HEK293T (cell line): ENCODE measurements around the gene MCMBP.

Experiments
- CTCF ChIA-PET: fragments of 350-600 bp; formaldehyde crosslinking; extraction: SDS; loops from one replicate; lab custom pipeline; 2021; ENCODE audit warnings: antibody characterized with exemption, inconsistent platforms; lab: Yijun Ruan, JAX
- POLR2A ChIA-PET: fragments of 350-600 bp; formaldehyde crosslinking; extraction: SDS; loops from one replicate; lab custom pipeline; 2020; ENCODE audit warnings: antibody characterized with exemption, inconsistent platforms; lab: Yijun Ruan, JAX
- DNase-seq: peaks from one replicate; pipeline ENCODE4 v3.0.0; 2012; ENCODE audit warnings: mixed read lengths; ENCODE audit errors: extremely low spot score
- ARNT ChIP-seq: fragments of 450-650 bp; IDR thresholded peaks from 2 replicates; pipeline ENCODE4 v1.6.1; 2017; ENCODE audit warnings: mild to moderate bottlenecking
- BHLHE40 ChIP-seq: fragments of 450-650 bp; IDR thresholded peaks from 2 replicates; pipeline ENCODE4 v1.6.1; 2016; ENCODE audit warnings: mild to moderate bottlenecking, moderate library complexity, borderline replicate concordance
- CTBP1 ChIP-seq: fragments of 450-650 bp; IDR thresholded peaks from 2 replicates; pipeline ENCODE4 v1.6.1; 2016; ENCODE audit warnings: borderline replicate concordance
- ELF4 ChIP-seq: fragments of 450-650 bp; IDR thresholded peaks from 2 replicates; pipeline ENCODE4 v1.6.1; 2017; ENCODE audit warnings: antibody characterized with exemption
- FOXA1 ChIP-seq: fragments of 450-650 bp; IDR thresholded peaks from 2 replicates; pipeline ENCODE4 v1.6.1; 2016; ENCODE audit warnings: mild to moderate bottlenecking
- FOXK2 ChIP-seq: fragments of 450-650 bp; IDR thresholded peaks from 2 replicates; pipeline ENCODE4 v1.6.1; 2016; ENCODE audit warnings: mild to moderate bottlenecking
- FOXM1 ChIP-seq: fragments of 450-650 bp; IDR thresholded peaks from 2 replicates; pipeline ENCODE4 v1.6.1; 2017; ENCODE audit warnings: mild to moderate bottlenecking, borderline replicate concordance
- HDGF ChIP-seq: fragments of 450-650 bp; IDR thresholded peaks from 2 replicates; pipeline ENCODE4 v1.6.1; 2017; ENCODE audit warnings: antibody characterized with exemption, borderline replicate concordance
- L3MBTL2 ChIP-seq: fragments of 450-650 bp; conservative IDR thresholded peaks from 2 replicates; pipeline ENCODE4 v1.6.1; 2016; ENCODE audit warnings: mild to moderate bottlenecking
- LEF1 ChIP-seq: fragments of 450-650 bp; IDR thresholded peaks from 2 replicates; pipeline ENCODE4 v1.6.1; 2017; ENCODE audit warnings: mild to moderate bottlenecking, borderline replicate concordance
- NFRKB ChIP-seq: fragments of 450-650 bp; IDR thresholded peaks from 2 replicates; pipeline ENCODE4 v1.6.1; 2016; ENCODE audit warnings: mild to moderate bottlenecking, moderate library complexity
- SP1 ChIP-seq: fragments of 450-650 bp; IDR thresholded peaks from 2 replicates; pipeline ENCODE4 v1.6.1; 2017
- SUZ12 ChIP-seq: fragments of 450-650 bp; IDR thresholded peaks from 2 replicates; pipeline ENCODE4 v1.6.1; 2016; ENCODE audit warnings: mild to moderate bottlenecking
- TARDBP ChIP-seq: fragments of 450-650 bp; IDR thresholded peaks from 2 replicates; pipeline ENCODE4 v1.6.1; 2016
- ZNF384 ChIP-seq: fragments of 450-650 bp; IDR thresholded peaks from 2 replicates; pipeline ENCODE4 v1.6.1; 2016
- TF ChIP-seq, protein P1 (sequence below): fragments of 450-650 bp; IDR thresholded peaks from 2 replicates; pipeline ENCODE4 v1.6.1; 2016

The MCMBP gene

DNA sequence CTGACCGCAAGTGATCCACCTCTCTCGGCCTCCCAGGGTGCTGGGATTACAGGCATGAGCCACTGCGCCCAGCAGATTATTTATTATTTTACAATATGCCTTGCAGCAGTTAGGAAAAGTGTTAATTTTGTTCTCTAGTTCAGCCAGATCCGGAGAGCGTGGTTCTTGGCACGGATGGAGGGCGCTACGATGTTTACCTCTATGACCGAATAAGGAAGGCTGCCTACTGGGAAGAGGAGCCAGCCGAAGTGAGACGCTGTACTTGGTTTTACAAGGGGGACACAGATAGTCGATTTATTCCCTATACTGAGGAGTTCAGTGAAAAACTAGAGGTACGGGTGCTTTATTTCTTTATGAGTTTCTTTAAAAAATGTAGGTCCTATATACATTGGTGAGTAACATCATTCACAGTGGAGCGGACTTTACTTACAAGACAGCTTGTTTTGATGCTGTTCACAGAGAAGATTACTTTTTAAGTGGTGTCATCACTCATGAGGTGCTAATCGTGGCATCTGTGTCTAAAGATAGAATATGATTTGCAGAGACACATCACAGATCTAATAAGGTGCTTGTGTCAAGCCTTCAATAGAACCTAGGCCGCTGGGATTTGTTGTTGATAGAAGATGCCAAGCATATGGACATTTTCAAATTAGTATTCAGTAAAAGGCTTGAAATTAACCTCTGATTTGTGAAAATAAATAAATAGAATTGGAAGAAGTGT lies 31.5 kb upstream of the MCMBP start:
- ChIA-PET POLR2A (interaction anchor here (1.3 kb wide), 1 partner anchor 12 kb away, joined by 6 read pairs; the partner anchor contains the start of gene SEC23IP), CTCF (no interaction called here)
- DNase-seq, result no peak
- TF ChIP-seq BHLHE40 (no peak), FOXK2 (no peak), TARDBP (no peak), ARNT (no peak), L3MBTL2 (no peak), ZNF384 (no peak)

DNA sequence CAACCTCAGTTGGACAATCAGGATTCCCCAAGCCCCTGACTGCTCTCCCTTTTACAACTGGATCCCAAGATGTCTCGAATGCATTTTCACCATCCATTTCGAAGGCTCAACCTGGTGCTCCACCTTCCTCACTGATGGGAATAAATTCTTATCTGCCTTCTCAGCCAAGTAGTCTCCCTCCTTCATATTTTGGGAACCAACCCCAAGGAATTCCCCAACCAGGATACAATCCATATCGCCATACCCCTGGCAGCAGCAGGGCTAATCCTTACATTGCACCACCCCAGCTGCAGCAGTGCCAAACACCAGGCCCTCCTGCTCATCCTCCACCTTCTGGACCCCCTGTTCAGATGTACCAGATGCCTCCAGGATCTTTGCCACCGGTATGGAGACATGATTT lies 25.9 kb upstream of the MCMBP start:
- no peak for DNase-seq
- CTCF ChIA-PET, result no interaction called here
- TF ChIP-seq HDGF (no peak), SUZ12 (no peak), TARDBP (no peak), FOXA1 (no peak), NFRKB (no peak), SP1 (no peak), FOXM1 (no peak), ARNT (no peak), L3MBTL2 (no peak), ELF4 (no peak), BHLHE40 (no peak), CTBP1 (no peak), LEF1 (no peak), FOXK2 (no peak)
- TF ChIP-seq, protein P1, sequence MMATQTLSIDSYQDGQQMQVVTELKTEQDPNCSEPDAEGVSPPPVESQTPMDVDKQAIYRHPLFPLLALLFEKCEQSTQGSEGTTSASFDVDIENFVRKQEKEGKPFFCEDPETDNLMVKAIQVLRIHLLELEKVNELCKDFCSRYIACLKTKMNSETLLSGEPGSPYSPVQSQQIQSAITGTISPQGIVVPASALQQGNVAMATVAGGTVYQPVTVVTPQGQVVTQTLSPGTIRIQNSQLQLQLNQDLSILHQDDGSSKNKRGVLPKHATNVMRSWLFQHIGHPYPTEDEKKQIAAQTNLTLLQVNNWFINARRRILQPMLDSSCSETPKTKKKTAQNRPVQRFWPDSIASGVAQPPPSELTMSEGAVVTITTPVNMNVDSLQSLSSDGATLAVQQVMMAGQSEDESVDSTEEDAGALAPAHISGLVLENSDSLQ, result no peak
- POLR2A ChIA-PET, result no interaction called here

DNA sequence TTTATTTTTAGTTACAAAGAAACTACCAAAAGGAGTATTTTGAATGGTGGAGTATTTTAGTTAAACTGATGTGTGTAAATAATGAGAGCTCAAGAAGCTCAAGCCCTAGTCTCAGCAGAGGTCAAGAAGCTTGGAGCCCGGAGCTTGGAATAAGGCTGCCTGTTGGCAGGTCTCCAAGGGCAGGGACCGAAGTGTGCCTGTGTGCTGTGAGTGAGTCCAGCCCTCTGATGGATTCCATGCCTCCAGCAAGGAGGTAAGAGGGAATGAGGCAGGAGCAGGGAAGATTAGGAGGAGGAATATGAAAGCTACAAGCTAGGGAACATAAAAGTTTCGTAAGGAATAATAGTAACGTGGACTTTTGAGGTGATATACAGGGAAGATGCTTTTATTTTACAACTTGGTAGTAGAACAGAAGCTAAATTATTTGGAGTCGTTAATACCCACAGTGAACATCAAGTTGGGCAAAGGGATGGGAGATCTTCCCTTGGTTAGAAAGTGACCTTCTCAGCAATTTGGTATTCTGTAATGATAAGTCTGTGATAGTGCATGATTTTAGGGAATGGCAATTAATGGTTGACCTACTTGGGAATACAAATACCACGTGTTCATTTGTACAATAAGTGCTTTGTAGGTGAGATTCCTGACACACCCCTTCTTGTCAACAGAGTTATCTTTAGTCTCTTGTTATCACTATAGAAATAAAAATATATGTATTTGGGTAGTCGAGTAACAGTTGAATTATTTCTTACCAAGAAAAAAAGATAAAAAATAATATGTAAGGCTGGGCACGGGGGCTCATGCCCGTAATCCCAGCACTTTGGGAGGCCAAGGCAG lies 24.5 kb upstream of the MCMBP start:
- DNase-seq, result peak; percentile 40
- ChIA-PET CTCF (interaction anchor here (1.2 kb wide), 1 partner anchor 21 kb away, joined by 4 read pairs; no protein-coding TSS in a partner anchor), POLR2A (interaction anchor here (1.0 to 3.0 kb wide), 2 partner anchors 25 to 171 kb away, joined by 3 to 11 read pairs; partner anchors contain the start of genes INPP5F and MCMBP)
- TF ChIP-seq, protein P1, result no peak
- TF ChIP-seq ARNT (no peak), TARDBP (no peak), NFRKB (no peak)

DNA sequence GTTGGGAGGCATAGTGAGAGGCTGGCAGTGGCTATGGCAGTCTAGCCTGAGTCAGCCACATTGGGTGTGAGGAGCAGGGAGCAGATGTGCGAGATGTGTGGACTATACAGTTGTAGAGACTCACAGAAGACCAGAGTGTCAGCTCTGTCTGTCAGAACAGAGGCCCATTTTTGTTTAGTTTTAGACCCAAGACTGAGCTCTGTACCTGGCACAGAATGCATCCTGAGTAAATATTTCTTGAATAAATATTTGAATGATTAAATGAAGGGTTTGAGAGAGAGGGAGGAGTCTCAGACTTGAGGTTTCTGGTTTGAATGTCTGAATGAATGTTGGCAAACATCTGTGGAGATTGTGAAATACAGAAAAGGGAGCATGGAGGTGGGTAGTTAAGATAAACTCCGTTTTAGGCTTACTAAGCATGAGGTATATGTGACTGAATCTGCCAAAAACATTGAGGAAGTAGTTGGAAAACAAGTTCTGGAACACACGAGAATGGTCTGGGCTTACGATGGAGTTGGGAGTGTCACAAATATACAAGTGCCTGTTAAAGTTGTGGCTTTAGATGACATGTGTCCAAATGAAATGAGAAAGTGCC lies 23.5 kb upstream of the MCMBP start:
- ChIA-PET CTCF (interaction anchor here (1.2 kb wide), 1 partner anchor 22 kb away, joined by 4 read pairs; no protein-coding TSS in a partner anchor), POLR2A (interaction anchor here (3.0 kb wide), 1 partner anchor 24 kb away, joined by 11 read pairs; the partner anchor contains the start of gene MCMBP)
- DNase-seq, result no peak
- TF ChIP-seq ELF4, result no peak
- no peak for TF ChIP-seq BHLHE40
- no peak for TF ChIP-seq CTBP1
- no peak for TF ChIP-seq FOXA1
- no peak for TF ChIP-seq FOXK2
- TF ChIP-seq ZNF384, result no peak
- no peak for TF ChIP-seq SP1
- no peak for TF ChIP-seq NFRKB
- TF ChIP-seq HDGF, result no peak
- no peak for TF ChIP-seq FOXM1
- no peak for TF ChIP-seq LEF1
- TF ChIP-seq, protein P1, result no peak
- no peak for TF ChIP-seq L3MBTL2
- no peak for TF ChIP-seq SUZ12
- TF ChIP-seq TARDBP, result no peak

DNA sequence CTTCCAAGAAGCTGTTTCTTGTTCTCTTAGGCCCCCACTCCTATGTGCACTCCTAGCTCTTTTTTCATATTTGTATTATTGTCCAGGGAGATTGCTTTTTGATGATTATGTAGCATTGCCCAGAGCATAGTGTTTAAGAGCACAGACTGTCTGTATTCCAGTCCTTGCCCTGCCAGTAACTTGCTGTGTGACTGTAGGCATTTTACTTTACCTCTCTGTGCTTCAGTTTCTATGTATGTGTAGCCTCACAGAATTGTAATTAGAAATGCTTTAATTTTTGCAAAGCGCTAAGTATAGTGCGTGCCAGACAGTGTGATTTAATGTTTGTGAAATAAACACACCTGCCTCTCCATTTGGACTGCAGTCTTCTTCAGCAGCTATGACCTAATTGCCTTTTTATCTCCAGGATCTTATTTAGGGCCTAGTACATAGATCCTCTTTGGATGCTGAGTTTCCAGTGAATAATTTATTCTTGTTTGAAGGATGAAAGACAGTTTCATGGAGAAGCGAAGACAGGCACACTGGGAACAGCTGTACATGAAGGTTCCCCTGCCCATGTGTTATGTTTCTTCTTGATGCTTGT lies 21.3 kb upstream of the MCMBP start:
- DNase-seq, result no peak
- ChIA-PET POLR2A (interaction anchor here (1.3 kb wide), 1 partner anchor 687 kb away, joined by 3 read pairs; no protein-coding TSS in a partner anchor), CTCF (no interaction called here)
- TF ChIP-seq BHLHE40 (no peak), TARDBP (no peak), HDGF (no peak), FOXA1 (no peak), ZNF384 (no peak), ELF4 (no peak)
